NCI-H2107 treated with DMSO at 0.1 percent for 48 hours (cell line): Measurements from ENCODE around the gene TIGD1.
"Not testable (repeated sequence)": the region's sequence is repeated elsewhere in the genome, so short reads cannot be mapped to it uniquely, and the experiment has no call there.

Source experiments
- DNase-seq: peaks from one replicate; lab custom pipeline; 2025; ENCODE audit not compliant: unreplicated experiment; lab: John Stamatoyannopoulos, UW

TIGD1 gene

DNA sequence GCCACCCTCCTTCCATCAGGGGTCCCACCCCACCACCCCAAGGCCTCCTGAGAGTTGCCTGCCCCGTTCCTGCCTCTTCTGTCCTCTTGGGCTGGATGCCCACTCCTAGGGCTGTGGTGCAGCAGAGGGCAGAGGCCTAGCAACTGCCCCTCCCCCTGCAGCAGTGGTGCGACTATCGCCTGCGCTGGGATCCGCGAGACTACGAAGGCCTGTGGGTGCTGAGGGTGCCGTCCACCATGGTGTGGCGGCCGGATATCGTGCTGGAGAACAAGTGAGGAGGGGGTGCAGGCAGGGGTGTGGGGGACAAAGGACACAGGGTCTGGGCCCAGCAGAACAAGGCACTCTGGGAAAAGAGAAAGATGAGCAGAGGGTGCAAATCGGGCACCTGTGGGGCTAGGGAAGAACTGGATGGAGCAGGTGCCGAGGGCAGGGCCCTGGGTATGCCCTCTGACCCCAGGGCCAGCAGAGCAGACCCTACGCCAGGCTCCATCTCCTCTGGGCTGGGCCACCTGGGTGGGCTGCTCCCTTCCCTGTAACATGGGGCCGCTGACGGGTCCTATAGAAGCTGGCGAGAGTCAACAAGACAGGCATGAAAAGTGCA lies 9.8 kb downstream of the TIGD1 start:
- no peak for DNase-seq

DNA sequence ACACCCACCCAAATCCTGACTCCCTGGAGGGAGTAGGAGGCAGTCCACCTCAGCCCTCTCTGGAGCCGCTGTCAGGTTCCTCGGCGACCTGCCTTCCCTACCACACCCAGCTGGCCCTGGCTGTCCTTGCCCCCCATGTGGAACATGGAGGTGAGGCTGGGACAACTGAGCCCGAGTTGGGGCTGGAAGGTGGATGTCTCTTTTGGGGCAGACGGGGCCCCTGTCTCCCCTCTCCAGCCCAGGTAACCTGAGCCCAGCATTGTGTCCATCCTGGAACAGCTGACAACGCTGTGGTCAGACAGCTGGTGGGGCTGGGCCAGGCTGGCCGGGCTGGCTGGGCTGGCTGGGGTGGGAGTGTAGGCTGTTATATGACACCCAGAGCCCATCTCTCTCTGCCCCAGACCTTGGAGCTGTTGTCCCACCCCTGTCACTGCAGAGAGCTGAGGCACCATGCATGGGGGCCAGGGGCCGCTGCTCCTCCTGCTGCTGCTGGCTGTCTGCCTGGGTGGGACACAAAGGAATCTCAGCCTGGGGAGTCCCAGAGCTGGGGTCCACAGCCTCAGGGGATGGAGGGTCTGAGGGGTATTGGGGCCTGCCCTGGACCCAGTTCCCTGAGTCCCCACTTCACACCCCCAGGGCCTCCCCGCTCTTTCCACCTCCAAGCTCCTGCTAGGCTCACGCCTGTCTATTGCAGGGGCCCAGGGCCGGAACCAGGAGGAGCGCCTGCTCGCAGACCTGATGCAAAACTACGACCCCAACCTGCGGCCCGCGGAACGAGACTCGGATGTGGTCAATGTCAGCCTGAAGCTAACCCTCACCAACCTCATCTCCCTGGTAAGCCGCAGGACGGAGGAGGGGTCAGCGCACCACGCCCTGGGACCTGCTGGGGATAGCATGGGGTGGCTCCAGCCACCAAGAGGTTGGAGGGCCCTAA lies 10.8 kb downstream of the TIGD1 start, which contains the start of gene CHRNG:
TSS of gene CHRNG (plus strand) at position 395 of the 934 bp plus-strand sequence. CDS start at position 451, 56 bp downstream.
- DNase-seq, result no peak

DNA sequence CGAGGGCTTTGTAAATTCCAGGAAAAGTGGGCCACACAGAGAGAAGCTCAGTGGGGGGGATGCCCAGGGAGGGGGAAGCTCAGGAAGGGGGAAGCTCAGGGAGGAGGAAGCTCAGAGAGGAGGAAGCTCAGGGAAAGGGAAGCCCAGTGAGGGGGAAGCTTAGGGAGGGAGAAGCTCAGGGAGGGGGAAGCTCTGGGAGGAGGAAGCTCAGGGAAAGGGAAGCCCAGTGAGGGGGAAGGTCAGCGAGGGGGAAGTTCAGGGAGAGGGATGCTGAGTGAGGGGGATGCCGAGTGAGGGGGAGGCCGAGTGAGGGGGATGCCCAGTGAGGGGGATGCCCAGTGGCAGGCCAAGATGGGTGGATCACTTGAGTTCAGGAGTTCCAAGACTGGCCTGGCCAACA lies 11.7 kb downstream of the TIGD1 start:
- DNase-seq, result no peak

GRCh38 chr2:232537499-232537898 lies 12.9 kb downstream of the TIGD1 start:
- no peak for DNase-seq

DNA sequence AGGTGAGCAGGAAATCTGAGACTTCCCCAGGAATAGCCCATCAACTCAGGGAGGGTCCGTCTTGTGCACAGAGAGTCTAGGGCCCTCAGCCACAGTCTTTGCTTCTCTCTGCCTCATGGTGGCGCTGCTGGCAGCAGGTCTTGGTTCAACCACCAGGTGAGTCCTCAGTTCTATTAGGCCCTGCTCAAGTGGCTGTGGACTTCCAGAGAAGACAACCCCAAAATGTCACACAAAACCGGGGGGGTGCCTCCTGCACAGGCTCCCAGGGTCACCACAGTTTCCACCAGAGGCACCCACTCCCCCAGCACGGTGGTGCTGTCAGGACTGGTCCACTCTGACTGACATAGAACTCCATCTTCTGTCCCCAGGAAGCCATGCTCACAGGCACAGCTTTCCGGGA lies 13.3 kb downstream of the TIGD1 start:
- DNase-seq, result no peak

- DNase-seq, result no peak
Observed at GRCh38 chr2:232535761-232536530, 14.4 kb downstream of the TIGD1 start.

DNA sequence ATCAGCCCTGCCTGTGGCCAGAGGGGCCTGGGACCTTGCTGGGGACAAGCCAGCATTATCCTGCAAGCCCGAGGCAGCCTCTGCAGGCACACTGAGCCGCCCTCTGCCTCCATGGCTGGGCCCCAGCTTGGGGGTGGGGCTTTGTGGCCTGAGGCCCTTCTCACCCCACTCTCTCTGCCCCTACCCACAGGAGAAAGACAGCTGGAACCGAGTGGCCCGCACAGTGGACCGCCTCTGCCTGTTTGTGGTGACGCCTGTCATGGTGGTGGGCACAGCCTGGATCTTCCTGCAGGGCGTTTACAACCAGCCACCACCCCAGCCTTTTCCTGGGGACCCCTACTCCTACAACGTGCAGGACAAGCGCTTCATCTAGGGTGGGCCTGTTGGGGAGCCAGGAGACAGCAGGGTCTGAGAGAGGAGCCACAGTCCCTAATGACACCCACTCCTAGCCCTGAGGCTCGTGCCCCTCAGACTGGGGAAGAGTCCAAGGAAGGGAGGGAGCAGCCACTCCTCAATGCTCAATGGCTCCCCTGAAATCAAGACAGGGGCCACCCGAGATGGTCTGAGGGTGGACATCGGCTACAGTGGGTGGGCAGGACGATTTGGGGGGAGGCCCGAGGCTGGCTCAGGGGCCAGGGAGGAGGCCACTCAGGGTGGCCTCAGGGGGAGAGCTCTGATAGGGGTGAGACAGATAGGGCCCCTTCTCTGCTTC lies 15.3 kb downstream of the TIGD1 start:
- DNase-seq, result no peak

DNA sequence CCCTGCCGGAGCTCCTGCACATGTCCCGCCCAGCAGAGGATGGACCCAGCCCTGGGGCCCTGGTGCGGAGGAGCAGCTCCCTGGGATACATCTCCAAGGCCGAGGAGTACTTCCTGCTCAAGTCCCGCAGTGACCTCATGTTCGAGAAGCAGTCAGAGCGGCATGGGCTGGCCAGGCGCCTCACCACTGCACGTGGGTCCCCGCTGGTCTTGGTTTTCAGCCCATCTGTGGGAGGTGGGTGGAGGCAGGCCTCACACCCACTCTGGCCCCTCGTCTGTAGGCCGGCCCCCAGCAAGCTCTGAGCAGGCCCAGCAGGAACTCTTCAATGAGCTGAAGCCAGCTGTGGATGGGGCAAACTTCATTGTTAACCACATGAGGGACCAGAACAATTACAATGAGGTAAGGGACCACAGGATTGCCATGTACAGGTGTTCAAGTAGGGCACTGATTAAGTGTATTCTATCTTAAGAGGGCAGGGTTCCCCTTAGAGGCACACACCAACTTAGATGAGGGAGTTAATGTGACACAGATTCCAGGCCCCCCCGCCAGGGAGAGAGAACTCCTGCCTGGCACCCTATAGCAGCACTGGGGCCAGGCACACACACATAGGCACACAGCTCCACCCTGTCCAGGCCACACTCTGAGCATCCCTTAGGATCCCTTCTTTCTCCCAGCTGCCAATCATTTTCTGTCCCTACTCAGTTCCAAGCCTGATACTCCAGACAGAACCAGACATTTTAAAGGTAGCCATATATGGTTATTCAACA lies 16.2 kb downstream of the TIGD1 start:
- DNase-seq, result no peak

- not testable (repeated sequence) for DNase-seq
Observed at GRCh38 chr2:232532821-232533220, 17.5 kb downstream of the TIGD1 start.

GRCh38 chr2:232532419-232532818 lies 17.9 kb downstream of the TIGD1 start:
- no peak for DNase-seq

DNA sequence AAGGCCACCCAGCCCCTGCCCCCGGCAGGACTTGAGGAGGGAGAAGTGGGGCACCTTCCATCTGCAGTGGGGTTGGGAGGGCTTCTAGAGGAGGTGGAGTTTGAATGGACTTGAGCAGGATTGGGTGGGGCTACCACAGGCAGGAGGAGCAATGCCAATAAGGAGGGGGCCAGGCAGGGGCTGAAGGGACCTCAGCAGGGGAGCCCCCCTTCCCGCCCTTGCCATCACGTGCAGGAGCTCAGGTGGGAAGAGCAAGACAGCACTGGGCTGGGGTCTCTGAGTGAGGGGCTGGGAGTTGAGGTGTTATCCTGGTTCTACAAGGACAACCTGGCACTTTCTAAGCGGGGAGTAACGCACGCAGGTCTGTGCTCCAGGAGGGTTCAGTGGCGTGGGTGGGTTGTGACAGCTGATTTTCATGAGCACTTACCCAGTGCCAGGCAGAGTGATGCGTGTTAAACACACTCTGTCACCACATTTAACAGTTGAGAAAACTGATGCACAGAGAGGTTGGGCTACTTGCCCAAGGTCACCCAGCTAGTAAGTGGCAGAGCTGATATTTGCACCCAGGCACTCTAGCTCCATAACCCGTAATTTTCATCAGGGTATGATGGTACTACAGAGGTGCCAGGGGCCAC lies 19.6 kb downstream of the TIGD1 start:
- DNase-seq, result no peak

DNA sequence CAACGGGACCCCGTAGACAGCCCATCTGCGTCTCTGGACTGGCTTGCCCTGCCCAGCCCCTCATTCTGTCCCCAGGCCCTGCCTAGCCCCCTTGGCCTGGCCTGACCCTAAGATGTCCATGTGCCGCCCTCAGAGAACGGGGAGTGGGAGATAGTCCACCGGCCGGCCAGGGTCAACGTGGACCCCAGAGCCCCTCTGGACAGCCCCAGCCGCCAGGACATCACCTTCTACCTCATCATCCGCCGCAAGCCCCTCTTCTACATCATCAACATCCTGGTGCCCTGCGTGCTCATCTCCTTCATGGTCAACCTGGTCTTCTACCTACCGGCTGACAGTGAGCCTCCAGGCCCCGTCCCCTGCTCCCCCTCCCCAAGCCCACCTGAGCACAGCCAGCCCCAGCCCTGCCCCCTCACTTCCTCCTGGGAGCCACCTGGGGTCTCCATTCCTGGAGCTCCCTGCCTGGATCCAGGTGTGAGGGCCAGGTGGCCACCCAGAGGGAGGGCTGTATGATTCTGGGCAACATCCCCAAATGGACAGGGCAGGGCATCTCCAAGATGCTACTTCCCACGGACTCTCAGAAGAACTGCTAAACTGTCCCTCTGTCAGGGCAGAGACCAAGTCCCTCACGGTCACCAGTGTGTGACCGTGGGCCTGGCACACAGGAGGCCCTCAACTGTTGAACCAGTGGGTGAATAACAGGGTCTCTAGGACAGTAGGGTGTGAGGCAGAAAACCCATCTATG lies 20.4 kb downstream of the TIGD1 start:
- no peak for DNase-seq

DNA sequence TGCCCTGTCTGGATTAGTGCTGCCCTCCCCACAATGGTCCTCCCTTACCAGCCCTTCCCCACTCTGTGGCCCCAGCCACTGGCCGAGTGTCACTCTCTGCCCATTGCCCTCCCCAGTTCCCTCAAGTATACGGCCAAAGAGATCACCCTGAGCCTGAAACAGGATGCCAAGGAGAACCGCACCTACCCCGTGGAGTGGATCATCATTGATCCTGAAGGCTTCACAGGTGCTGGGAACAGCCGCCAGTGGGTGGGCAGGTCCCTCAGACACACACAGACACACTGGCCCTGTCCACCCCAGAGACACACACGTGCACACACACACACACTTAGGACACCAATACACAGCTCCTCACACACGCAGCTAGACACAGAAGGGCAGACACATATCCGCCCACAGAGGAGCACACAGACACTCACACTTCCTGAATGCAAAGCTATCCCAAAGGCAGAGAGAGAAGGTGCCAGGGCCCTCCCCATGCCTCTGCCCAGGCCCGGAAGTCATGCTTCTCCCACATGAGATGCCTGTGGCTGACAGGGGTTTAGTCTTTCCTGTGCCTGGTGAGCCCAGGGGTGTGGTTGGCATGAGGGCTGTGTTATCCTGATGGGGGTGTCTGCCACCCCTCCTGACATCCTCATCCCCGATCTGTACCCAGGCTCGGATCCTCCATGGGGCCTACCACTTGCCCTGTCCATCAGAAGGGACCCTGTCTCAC lies 21.5 kb downstream of the TIGD1 start:
- no peak for DNase-seq

DNA sequence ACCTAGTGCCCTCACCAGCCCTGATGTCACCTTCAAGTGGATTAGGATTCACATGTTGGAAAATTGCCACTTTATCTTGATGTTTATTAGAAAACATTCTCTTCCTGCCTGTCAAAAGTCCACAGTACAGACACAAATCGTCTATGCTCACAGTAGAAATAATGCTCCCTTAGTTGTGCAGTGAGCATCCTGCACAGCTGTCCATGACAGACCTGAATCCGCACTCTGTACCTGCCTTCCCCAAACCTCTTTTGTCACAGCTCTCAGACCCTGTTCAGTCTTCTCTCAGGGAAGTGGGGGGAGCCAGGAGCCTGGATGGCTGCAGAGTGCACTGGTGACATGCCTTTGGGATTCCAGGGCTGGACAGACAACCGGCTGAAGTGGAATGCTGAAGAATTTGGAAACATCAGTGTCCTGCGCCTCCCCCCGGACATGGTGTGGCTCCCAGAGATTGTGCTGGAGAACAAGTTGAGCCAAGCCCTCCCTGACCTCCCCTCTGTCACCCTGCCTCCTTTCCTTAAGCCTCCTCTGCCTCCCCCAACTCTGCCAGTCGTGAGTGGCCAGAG lies 22.4 kb downstream of the TIGD1 start:
- DNase-seq, result no peak

DNA sequence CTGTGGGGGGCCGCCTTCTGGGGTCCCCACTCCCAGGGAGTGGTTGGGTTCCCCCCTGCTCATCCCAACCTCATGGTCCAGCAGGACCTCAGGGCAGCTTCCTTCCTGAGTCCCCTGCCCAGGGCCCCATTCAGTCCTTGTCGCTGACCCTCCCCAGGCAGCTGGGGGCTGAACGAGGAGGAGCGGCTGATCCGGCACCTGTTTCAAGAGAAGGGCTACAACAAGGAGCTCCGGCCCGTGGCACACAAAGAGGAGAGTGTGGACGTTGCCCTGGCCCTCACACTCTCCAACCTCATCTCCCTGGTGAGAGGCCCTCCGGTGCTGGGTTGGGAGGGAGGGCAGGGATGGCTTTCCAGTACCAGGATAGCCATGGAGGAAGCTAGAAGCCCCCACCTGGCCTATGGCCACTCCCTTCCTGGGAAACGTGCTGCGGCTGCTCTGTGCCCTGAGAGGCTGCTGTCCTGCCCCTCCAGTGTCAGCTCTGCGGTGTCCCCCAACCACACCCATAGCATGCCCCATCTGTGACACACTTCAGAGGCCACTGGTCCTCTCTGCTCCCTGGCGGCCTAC lies 23.9 kb downstream of the TIGD1 start:
- no peak for DNase-seq

DNA sequence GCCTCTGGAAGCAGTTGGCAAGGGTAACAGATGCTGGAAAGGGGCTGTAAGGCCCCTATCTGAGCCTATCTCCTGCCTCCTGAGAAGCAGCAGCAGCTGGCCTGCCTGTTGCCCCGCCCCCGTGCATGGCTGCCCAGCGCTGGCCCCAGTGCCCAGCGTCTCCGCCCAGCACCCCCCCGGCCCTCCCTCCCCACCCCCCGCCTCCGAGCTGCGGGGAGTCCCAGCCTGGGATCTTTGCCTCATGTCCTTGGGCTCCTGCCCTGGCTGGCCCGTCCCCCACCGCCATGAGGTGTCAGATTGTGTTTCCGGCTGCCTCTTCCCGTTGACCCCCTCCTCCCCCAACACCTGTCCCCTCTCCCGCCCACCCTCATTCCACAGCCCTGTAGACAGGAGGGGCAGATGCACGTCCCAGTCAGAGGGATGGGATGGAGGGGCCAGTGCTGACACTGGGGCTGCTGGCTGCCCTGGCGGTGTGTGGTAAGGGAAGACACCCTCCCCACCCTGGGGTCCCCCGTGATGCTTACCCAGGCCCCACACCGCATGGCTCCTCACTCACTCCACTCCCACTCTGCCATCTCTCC lies 24.5 kb downstream of the TIGD1 start, which contains the start of gene CHRND:
TSS of gene CHRND (plus strand) at position 370 of the 581 bp plus-strand sequence. CDS start at position 426, 56 bp downstream.
- DNase-seq, result no peak

GRCh38 chr2:232525199-232525598 lies 25.2 kb downstream of the TIGD1 start:
- no peak for DNase-seq
